ENCODE data around the gene HS6ST1.

Gene HS6ST1

GRCh38 chr2:128310094-128310716 lies 8.5 kb downstream of the HS6ST1 start:
- H3K4me3 ChIP-seq (ENCODE audit: control insufficient read depth, low read depth, low read length), result no peak overlapping the region
- no peak for DNase-seq (ENCODE audit: low read depth)
- TF ChIP-seq CTCF (IDR thresholded peaks at IDR 0.05; ENCODE audit: control insufficient read depth, insufficient read depth, low read depth, low read length, missing control alignments), result no peak

GRCh38 chr2:128309280-128310093 lies 9.2 kb downstream of the HS6ST1 start:
- no peak overlapping the region for H3K4me3 ChIP-seq (ENCODE audit: control insufficient read depth, low read depth, low read length)
- DNase-seq (ENCODE audit: low read depth), result no peak
- no peak for TF ChIP-seq CTCF (IDR thresholded peaks at IDR 0.05; ENCODE audit: control insufficient read depth, insufficient read depth, low read depth, low read length, missing control alignments)

GRCh38 chr2:128308889-128309279 lies 9.8 kb downstream of the HS6ST1 start:
- DNase-seq (ENCODE audit: low read depth), result no peak
- no peak overlapping the region for H3K4me3 ChIP-seq (ENCODE audit: control insufficient read depth, low read depth, low read length)
- no peak for TF ChIP-seq CTCF (IDR thresholded peaks at IDR 0.05; ENCODE audit: control insufficient read depth, insufficient read depth, low read depth, low read length, missing control alignments)

- no peak for DNase-seq (ENCODE audit: low read depth)
- no peak for TF ChIP-seq CTCF (IDR thresholded peaks at IDR 0.05; ENCODE audit: control insufficient read depth, insufficient read depth, low read depth, low read length, missing control alignments)
- no peak overlapping the region for H3K4me3 ChIP-seq (ENCODE audit: control insufficient read depth, low read depth, low read length)
Measured at GRCh38 chr2:128308284-128308731, 10.4 kb downstream of the HS6ST1 start.

GRCh38 chr2:128307595-128307994 lies 11.1 kb downstream of the HS6ST1 start:
- no peak overlapping the region for H3K4me3 ChIP-seq (ENCODE audit: control insufficient read depth, low read depth, low read length)

GRCh38 chr2:128306931-128307460 lies 11.7 kb downstream of the HS6ST1 start:
- no peak overlapping the region for H3K4me3 ChIP-seq (ENCODE audit: control insufficient read depth, low read depth, low read length)
- no peak for TF ChIP-seq CTCF (IDR thresholded peaks at IDR 0.05; ENCODE audit: control insufficient read depth, insufficient read depth, low read depth, low read length, missing control alignments)
- DNase-seq (ENCODE audit: low read depth), result no peak

More at GRCh38 chr2:128307595-128307994, 11.1 kb downstream of the HS6ST1 start:
- DNase-seq (ENCODE audit: low read depth), result no peak
- no peak for TF ChIP-seq CTCF (IDR thresholded peaks at IDR 0.05; ENCODE audit: control insufficient read depth, insufficient read depth, low read depth, low read length, missing control alignments)

Data from AG09309 (cell line).